Breast epithelium (tissue), 4 donors: ENCODE data around the gene LIPC. TPM values are rescaled to one million over a fixed set of nuclear protein-coding genes. Genes with fewer than 3 reads are reported as not detected.

ENCODE experiments used
- DNase-seq, 2 donors: peaks; one replicate each; pipeline ENCODE4 v3.0.0-alpha.2; 2019; ENCODE audit warnings: low spot score in 2 of 2
- H3K27ac ChIP-seq, 2 donors: fragments of 200-600 bp; sonication (generic) in 1 of 2; one replicate each; pipeline ENCODE4 v1.5.1; 2016 to 2019; ENCODE audit warnings: mild to moderate bottlenecking in 1 of 2
- H3K27me3 ChIP-seq, 2 donors: fragments of 200-600 bp; sonication (generic) in 1 of 2; one replicate each; pipeline versions ENCODE4 v1.5.1 to v1.6.0; 2017 to 2019; ENCODE audit warnings: control low read depth in 1 of 2, mild to moderate bottlenecking in 1 of 2
- H3K36me3 ChIP-seq: fragments of 200-600 bp; one replicate; pipeline ENCODE4 v1.5.1; 2019
- H3K4me1 ChIP-seq, 2 donors: fragments of 200-600 bp; sonication (generic); one replicate each; pipeline ENCODE4 v1.5.1; 2016 to 2019; ENCODE audit warnings: control low read depth in 1 of 2
- H3K4me3 ChIP-seq, 3 donors: fragments of 200-600 bp; sonication (generic); 1 replicate in 2 of 3; 2 replicates in 1 of 3; pipeline ENCODE4 v1.5.1; 2016 to 2019; ENCODE audit warnings: mild to moderate bottlenecking in 3 of 3, moderate library complexity in 2 of 3
- H3K9me3 ChIP-seq, 2 donors: fragments of 200-600 bp; sonication (generic) in 1 of 2; one replicate each; pipeline ENCODE4 v1.5.1; 2016 to 2019; ENCODE audit warnings: control low read depth in 1 of 2
- CTCF ChIP-seq, 3 donors: fragments of 450-650 bp; IDR thresholded peaks; one replicate each; pipeline ENCODE4 v1.5.1; 2016 to 2017; ENCODE audit warnings: antibody characterized with exemption in 3 of 3, mild to moderate bottlenecking in 3 of 3, moderate library complexity in 3 of 3
- POLR2A ChIP-seq: fragments of 450-650 bp; IDR thresholded peaks from one replicate; pipeline ENCODE4 v1.6.1; 2016; ENCODE audit warnings: antibody characterized with exemption, mild to moderate bottlenecking, moderate library complexity
- POLR2AphosphoS5 ChIP-seq, 3 donors: sonication (generic); formaldehyde crosslinking; IDR thresholded peaks; one replicate each; pipeline ENCODE4 v1.6.1; 2017; ENCODE audit warnings: antibody characterized with exemption in 3 of 3
- intact Hi-C: fragments of 100-400 bp; cut with DNase I; formaldehyde crosslinking; loops from one replicate; pipeline ENCODE4 v1.15.1; 2023; ENCODE audit warnings: low total_unique reads
- total RNA-seq, 3 donors: library from RNA; depleted of rRNA; stranded (reverse); fragments of >200 nt; gene quantifications; one replicate each; pipeline ENCODE4 v1.1.0, GENCODE V29; 2016

Gene LIPC
- total RNA-seq, 3 donors from 2014 or later: 0.15 to 0.80 TPM; not detected in 1

DNA sequence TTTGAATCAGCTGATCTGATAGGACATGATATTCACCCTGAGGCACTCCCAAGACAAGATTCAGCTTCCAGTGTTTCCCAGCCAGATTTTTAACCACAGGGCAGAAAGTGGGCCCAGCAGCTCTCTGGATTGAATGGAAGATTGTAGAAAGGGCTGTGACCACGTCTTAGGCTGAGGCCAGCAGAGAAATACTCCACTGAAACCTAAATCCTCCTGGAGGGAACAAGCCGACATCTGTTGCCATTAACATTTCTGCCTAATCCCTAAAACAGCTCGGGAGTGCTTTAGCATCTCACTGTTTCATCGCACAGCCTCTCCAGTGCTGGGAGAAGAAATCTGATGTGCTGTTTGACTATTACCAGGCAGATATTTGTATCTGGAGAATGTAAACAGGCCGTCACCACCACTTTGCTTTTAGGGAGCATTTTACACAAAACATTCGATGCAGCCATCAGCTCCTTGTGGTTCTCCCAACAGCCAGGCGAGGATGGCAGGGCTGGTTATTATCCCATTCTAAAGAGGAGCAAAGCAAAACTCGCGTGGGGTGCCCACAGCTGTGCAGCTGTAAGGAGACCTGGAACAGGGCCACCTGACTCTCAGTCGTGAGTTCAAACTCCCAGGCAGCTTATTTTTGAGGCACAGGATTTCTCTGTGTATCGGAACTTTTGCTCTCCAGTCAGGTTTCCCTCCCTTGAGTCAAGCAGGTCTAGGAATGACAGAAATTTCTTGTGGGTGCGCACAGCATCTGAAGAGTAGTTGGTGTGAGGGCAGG lies 117.4 kb downstream of the LIPC start:
- H3K4me3 ChIP-seq: no peak overlapping the region
- intact Hi-C loops: no loop called here
- H3K36me3 ChIP-seq: no peaks in the 10 kb centered on the region
- H3K27ac ChIP-seq: no peak overlapping the region
- TF ChIP-seq CTCF (IDR thresholded peaks at IDR 0.05) (no peak), POLR2AphosphoS5 (IDR thresholded peaks at IDR 0.05) (no peak), POLR2A (no peak)
- no peaks in the 10 kb centered on the region for H3K4me1 ChIP-seq
- no peaks in the 10 kb centered on the region for H3K27me3 ChIP-seq
- H3K9me3 ChIP-seq: no peaks in the 10 kb centered on the region
- DNase-seq: no peak

DNA sequence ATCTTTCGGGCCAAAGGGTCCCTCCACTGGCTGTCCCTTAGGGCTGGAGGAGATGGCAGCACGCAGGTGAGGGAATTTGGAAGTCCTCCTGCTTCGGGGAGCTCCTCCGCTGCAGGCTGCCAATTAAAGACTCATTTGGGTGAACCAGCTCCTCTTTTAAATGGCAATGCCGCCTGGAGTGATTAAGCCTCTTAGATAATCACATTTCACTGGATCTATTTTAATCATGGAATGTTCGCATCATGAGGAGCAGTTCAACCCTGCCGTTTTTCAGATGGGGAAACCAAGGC lies 117.9 kb downstream of the LIPC start:
- Histone ChIP-seq H3K9me3 (no peaks in the 10 kb centered on the region), H3K36me3 (no peaks in the 10 kb centered on the region), H3K4me1 (no peaks in the 10 kb centered on the region), H3K4me3 (no peak overlapping the region), H3K27ac (no peak overlapping the region), H3K27me3 (no peaks in the 10 kb centered on the region)
- DNase-seq: no peak
- TF ChIP-seq POLR2A (no peak), CTCF (IDR thresholded peaks at IDR 0.05) (no peak), POLR2AphosphoS5 (IDR thresholded peaks at IDR 0.05) (no peak)
- intact Hi-C loops: no loop called here

- TF ChIP-seq POLR2A: no peak
- TF ChIP-seq CTCF (IDR thresholded peaks at IDR 0.05): no peak
- TF ChIP-seq POLR2AphosphoS5 (IDR thresholded peaks at IDR 0.05): no peak
- intact Hi-C loops: no loop called here
- Histone ChIP-seq H3K27me3 (no peaks in the 10 kb centered on the region), H3K27ac (peak overlapping the region; percentile 85 to 88), H3K36me3 (no peaks in the 10 kb centered on the region), H3K9me3 (no peaks in the 10 kb centered on the region), H3K4me3 (peak overlapping the region in 2 of 3 donors; percentile 40 to 47), H3K4me1 (no peaks in the 10 kb centered on the region)
- no peak for DNase-seq
Measured at GRCh38 chr15:58551084-58551763, 119.4 kb downstream of the LIPC start.

GRCh38 chr15:58551764-58552504 lies 120.1 kb downstream of the LIPC start:
- Histone ChIP-seq H3K27ac (peak overlapping the region; percentile 85 to 88), H3K4me3 (peak overlapping the region; percentile 23 to 47 (median 40)), H3K27me3 (no peaks in the 10 kb centered on the region), H3K9me3 (no peaks in the 10 kb centered on the region), H3K36me3 (no peaks in the 10 kb centered on the region), H3K4me1 (no peaks in the 10 kb centered on the region)
- intact Hi-C loops: no loop called here
- TF ChIP-seq CTCF (IDR thresholded peaks at IDR 0.05) (no peak), POLR2AphosphoS5 (IDR thresholded peaks at IDR 0.05) (peak in 2 of 3 donors; percentile 21 to 44), POLR2A (peak; percentile 9)
- peak in 1 of 2 donors; percentile 40 for DNase-seq
